NCI-H2107 treated with DMSO at 0.1 percent for 48 hours (cell line): ENCODE data around the gene CNIH3.
"Not testable (repeated sequence)": the region's sequence is repeated elsewhere in the genome, so short reads cannot be mapped to it uniquely, and the experiment has no call there.

Source experiments
- DNase-seq: peaks from one replicate; lab custom pipeline; 2025; ENCODE audit not compliant: unreplicated experiment; lab: John Stamatoyannopoulos, UW

CNIH3 gene

DNA sequence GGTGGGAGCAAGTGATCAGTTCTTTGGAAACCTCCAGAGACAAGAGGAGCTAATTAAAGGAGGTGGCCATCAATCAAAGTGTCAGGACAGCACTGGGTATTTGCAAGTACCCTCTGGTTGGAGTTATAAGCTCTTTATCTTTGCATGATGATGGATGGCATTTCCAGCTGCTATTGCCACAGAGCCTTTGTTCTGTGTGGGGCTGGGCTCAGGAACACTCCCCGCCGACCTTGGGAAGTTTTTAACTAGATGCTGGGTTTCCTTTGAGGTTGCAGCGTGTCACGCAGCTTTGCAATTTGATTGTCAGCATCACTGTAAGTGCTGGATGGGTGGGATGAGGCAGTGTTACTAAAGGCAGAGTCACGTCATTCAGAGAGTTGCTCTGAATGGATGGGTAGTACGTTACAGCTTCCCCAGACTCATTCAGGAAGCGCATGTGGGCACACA is 68.9 kb downstream of the CNIH3 start:
- DNase-seq = no peak

DNA sequence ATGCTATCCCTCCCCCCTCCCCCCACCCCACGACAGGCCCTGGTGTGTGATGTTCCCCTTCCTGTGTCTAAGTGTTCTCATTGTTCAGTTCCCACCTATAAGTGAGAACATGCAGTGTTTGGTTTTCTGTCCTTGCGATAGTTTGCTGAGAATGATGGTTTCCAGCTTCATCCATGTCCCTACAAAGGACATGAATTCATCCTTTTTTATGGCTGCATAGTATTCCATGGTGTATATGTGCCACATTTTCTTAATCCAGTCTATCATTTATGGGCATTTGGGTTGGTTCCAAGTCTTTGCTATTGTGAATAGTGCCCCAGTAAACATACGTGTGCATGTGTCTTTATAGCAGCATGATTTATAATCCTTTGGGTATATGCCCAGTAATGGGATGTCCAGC is 70.0 kb downstream of the CNIH3 start:
- DNase-seq = not testable (repeated sequence)

DNA sequence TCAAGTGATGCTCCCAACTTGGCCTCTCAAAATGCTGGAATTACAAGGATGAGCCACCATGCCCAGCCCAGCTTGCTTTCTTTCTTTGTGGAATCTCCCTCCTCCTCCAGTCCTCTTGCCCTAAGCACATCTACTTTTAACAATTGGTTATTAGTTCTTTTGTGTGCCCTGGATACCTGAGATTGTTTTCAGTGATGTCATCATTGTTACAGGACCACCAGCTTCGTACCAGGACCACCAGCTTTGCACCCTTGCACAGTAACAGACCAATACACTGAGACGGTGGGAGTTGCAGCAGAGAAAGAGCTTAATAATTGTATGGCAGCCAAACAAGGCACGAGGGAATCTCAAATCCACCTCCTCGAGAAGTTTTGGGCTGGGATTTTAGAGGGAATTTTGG is 71.3 kb downstream of the CNIH3 start:
- DNase-seq = no peak

DNA sequence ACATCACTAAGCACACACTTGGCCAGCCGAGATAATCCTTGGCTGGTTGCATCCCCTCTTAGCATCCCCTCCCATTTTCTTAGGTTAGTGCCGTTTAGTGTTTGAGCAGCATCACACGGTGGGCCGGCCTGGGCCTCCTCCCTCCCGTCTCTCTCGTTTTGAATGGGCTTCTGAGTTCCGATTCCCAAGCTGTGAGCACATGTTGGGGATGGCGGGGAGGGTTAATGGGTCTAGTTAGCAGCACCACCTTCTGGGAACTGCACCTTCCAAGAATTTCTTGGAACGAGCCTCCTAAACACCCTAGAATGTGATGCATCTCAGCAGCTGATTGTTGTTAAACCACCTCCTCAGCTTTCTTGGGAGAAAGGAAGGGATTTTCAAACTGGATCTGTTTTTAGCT is 73.3 kb downstream of the CNIH3 start:
- DNase-seq = no peak

DNA sequence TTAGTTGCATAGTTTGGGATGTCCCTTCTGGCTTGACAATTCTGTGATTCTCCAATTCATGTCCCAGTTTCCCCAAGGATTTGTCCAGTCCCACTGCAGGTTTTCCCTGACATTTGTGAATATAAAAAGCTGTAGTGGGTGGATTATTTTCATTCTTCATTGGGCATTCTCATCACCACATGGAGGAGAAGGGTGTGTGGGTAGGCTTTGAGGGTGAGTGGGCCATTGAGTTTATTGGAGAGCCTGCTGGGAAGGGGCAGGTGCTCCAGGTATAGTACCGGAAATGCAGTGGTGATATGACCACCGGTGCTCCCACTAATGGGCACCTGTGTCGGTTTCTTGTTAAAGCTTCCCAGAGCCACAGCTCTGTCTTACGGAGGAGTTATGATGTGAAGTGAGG is 74.5 kb downstream of the CNIH3 start:
- no peak for DNase-seq

DNA sequence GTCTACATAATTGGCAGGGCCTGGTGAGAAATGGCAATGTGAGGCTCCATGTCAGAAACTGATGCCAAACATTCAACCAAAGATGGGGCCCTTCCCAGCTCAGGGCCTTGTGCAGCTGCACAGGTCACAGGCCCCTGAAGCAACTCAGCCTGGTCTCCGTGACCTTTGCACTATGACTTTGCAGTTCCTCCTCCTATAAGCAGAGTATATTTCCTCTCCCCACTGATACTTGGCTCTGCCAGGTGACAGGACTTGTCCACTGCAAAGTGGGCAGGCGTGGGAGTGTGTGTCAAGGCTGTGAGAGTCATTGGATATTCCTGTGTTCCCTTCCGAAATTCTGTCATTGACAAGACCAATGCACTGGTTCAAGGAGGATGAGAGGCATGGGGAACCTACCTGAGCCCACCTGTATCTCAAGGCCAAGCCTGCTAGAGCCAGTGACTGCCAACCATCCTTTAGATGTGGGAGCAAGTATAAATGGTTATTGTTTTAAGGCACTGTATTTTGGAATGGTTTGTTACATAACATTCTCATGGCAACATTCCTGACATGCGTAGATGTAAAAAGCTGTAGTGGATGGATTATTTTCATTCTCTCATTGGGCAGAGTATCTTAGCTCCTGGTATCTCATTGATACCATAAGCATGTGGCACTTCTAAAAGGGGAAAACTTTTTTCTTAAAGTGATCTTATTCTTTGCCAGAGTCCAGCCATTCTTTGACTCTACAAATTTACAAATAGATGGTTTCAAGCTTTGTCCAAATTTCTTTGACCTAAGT is 75.2 kb downstream of the CNIH3 start:
- DNase-seq = no peak

DNA sequence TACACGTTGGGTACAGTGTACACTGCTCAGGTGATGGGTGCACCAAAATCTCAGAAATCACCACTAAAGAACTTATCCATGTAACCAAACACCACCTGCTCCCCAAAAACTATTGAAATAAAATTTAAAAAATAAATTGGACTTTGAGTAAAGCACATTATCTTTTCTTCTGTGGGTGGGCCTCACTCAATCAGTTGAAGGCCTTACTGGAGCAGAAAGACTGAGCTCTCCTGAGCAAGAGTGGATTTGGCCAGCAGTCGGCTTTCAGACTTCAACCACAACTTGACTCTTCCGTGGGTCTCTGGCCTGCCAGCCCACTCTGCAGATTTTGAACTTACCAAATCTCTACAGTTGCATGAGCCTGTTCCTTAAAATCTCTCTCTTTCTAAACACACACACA is 78.9 kb downstream of the CNIH3 start:
- DNase-seq = no peak

DNA sequence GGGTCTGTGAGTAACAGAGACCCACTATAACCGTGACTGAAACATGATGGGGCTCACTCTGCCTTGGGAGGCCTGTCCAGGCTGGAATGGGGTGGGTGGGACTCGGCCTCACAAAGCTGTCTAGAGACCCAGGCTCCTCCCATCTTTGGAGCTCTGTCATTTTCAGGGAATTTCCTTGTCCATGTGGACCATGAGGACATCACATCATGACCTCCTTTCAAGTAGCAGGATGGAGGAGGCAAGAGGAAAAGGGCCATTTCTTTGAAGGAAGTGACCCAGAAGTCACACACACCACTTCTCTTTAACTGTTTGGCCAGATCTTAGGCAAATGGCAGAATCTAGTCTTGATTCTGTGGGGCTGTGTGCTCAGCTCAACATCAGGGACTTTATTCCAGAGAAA is 79.9 kb downstream of the CNIH3 start:
- DNase-seq = no peak

DNA sequence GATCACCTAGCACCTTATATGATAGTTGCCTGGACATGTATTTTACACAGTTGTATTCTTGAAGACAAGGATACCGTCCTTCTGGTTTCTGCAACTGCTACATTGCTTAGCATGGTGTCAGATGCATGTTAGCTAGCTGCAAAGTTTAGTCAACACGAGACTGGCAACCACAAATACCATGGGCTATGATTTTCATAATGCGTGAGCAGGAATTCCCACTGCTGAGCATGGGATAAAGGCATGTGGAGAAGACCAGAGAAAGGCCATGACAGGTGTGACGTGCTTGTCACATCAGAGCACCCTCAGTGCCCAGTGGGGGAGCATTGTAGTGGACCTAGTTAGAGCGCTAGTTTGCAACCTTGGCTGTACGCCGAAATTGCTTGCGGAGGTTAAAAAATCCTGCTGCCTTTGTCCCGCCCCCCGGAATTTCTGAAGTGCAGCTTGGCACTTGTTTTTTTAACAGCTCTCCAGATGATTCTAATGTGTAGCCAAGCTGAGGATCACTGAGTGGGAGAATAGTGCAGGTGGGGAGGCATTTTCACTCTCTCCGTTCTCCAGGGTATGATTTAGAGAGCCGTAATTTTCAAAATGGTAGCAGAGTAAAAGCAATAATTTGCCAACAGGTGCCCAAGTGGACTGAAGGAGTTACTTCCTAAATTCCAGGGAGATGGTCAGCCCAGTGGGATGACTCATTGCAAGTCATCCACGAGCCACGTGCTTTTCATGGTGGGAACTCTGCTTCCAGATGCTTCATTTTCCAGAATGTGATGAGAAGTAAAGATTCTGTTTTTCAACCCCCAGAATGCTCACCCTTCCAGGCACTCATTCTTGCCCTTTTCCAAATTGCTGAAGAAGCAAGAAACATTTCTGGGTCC is 81.0 kb downstream of the CNIH3 start:
- peak; percentile 77 for DNase-seq

DNA sequence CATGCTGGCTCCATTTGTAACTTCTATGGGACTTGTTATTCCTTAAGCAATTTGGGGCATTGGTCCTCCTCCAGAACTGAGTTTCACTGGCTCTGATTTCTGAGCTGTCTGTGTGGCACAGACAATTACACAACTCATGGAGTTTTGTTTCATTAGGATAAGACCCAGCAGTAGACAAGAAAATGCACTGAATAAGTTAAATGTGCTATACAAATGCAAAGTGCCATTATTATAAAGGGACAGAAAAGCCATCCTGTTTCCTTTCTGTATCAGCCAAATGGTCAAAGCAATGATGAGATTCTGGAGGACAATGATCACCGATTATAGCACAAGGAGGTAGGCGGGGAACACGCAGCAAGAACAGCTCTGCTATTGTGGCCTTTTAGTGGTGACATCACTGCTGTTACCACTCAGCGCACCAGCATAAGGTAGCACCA is 81.9 kb downstream of the CNIH3 start:
- DNase-seq = no peak

DNA sequence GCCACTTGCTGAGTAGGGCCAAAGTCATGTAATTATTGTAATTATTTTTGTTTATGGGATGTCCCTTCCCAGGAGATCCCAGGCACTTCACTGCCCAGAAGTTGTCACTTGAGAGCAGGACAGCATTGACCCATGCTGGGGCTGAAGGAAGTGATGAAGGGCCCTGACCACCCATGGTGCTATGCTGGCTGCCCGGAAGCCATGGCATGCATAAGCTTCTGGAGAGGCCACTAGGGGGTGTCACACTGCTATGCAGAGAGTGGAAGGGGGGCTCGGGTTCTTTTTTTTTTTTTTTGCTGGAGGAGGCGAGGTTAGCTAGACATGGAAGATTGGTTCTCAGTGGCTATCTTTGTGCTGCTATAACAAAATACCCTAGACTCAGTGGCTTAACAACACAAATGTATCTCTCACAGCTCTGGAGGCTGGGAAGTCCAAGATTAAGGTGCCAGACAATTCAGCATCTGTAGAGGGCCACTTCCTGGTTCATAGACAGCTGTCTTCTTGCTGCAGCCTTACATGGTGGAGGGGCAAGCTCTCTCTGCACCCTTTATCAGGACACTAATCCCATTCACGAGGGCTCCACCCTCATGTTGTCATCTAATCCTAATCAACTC is 84.9 kb downstream of the CNIH3 start:
- no peak for DNase-seq

DNA sequence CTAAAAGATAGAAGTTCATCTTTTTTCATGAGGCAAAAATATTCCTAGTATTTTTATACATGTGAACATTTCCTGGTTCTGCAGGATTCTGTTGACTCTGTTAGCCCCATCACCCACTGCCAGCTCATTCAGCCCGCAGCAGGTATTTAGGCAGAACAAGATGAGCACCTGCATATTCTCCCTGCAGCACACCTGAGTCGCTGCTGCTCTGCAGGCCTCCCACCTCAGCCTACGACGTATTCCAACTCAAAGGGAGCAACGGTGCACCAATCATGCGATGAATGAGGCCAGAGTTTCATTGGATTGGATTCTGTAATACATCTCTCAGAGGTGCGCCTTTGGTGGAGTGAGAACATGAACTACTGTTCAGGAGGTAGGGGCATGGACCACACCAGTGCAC is 87.6 kb downstream of the CNIH3 start:
- peak; percentile 28 for DNase-seq

DNA sequence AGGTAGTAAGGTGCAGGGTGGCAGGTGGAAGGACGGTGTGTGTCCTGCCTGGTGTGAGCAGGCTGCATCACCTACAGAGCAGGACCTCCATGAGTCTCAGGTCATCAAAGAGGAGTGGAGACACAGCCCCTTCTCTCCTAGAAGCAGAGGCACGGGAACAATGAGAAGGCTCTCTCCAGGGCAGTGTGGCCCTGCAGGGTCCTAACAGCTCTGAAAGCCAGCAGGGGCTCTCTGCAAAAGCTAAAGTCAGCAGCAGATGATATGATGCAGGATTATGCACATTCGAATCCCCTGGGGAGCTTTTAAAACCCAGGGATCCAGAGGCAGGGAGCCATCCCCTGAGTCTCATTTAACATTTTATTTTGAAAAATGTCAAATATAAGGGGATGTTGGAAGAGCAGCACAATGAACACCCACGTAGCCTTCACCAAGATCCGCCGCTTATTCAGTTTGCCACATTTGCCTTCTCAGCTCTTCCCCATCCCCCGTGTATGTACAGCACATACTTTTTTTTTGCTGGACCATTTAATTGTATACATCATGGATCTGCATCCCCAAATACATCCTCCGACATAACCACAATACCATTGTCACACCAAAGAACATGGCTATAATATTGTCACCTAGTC is 88.1 kb downstream of the CNIH3 start:
- DNase-seq = no peak

DNA sequence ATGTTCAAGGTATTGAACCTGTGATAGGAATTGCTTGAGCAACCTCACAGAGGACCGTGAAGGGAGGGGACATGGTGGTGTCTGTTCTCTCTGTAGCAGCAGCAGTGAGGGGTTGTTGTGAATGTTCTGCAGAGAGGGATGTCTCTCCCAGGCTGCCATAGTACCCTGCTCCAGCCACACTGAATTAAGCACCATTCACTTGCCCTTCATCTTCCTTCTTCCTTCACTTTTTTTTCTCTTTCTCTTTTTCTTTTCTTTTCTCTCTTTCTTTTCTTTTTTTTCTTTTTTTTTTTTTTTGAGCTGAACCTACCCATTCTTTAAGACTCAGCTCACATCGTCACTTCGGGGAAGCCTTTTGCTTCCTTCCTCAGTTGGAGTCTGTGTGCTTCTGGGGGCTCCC is 89.5 kb downstream of the CNIH3 start:
- DNase-seq = no peak

DNA sequence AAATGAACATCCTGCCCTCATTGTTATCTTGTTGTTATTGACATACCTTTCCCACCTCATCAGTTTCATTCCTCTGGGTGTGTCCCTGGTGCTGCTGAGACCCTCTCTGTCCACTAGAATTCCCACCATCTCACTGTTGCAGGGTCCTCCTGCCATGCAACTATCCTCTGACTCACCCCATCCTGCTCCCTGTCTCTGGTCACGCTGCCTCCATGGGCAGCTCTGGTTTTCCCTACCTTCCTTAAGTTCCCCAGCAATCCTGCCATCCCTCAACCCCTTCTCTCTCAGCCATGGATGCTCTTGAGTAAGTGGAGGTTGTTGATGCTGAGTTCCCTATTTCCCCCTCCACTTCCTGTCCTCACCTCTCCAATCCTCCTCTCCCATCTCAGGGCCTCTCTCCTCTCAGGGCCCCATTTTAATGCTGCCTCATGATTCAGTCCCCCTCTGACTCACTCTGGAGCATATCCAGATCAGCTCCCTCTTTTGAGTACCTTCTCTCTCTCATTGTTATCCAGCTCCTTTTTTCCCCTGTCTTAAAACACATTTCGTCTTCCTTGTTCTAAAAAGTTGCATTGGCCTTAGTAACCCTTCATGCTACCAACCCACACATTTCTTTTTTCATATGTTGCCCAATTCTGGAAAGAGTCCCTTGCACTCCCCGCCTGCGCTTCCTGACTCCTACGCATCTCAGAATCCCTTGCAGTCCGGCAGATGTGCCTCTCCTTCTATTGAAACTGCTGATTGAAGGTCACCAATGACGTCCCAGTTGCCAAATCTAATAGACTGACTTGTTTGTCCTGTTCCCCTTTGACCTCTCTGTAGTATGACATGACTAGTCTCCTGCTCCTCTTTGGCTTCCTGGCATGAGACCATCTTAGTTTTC is 92.0 kb downstream of the CNIH3 start:
- no peak for DNase-seq

DNA sequence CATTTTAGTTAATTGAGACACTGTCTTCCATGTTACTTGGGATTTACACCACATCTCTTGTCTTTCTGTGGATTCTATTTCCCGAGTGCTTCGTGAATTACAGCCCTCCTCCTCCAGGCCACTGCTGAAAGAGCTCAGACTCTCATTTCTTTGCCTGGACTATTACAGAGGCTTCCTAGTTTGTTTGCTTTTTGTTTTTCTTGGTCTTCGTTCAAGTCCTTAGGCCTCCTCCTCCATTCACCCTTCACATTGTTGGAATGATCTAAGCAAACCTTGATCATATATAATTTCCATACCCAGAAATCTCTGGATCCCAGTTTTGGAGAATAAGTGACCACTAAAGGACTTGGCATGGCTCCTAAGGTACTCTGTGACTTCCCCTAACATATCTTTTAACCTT is 94.1 kb downstream of the CNIH3 start:
- no peak for DNase-seq

DNA sequence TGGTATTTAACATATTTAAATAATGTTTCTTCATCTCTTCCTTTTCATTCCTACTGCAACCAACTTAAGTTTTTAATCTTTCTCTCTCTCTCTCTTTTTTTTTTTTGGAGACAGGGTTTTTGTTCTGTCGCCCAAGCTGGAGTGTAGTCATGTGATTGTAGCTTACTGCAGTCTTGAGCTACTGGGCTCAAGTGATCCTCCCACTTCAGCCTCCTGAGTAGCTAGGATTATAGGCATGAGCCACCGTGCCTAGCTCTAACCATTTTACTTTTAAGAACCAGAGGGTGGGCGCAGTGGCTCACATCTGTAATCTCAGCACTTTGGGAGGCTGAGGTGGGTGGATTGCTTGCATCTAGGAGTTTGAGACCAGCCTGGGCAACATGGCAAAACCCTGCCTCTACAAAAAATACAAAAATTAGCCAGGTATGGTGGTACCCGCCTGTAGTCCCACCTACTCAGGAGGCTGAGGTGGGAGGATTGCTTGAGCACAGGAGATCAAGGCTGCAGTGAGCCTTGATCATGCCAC is 95.2 kb downstream of the CNIH3 start:
- not testable (repeated sequence) for DNase-seq

DNA sequence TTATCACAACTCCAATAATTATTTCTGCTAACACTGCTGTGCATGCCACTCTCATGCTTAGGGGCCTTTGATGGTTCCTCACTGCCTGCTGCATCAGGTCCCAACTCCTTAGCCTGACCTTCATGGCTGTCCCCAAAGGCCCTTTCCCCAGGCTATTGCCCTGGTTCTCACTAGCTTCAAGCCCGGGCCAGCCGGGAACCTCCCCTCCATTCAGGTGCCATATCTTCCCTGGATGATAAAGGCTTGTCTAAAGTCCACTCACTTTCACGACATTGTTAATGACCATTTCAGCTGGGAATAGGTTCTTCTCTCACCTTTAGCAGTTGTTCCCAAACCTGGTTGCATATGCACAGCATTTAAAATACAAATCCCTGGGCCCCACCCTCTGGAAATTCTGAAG is 95.8 kb downstream of the CNIH3 start:
- no peak for DNase-seq

DNA sequence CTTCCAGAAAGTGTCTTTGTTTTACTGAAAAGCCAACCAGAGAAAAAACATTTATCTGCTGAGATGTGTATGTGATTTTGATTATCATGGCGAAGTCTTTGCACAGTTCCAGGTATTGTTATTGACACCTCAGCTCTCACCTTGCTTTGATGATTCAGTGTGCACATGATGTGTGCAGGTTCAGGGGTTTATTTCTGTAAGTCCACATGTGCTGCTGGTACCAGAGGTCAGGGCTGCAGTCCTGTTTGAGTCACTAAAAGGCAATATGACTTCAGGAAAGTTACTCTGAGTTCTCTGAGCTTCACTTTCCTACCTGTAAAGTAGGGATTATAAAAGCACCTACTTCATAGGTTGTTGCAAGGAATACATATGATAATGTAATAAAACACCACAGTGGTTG is 97.1 kb downstream of the CNIH3 start:
- no peak for DNase-seq

DNA sequence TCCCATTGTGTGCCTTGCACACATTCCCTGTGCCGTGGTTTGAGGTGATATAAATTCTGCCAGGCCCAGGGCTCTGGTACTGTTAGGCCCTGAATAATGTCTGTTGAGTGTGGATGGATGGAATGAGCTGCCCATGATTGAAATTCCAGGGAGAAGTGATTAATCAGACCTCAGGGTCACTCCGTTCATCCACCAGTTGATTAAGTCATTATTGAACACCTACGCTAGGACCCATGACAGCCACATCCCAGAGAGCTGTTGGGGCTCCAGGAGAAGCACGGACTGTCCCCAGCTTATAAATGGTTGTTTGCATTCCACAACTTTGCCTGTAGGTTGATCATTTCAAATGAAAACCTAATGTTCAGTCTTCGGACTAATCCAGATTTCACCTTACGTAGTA is 98.4 kb downstream of the CNIH3 start:
- no peak for DNase-seq
